Transverse colon (tissue), 4 donors: ENCODE results near the gene SEC14L2. TPM values are rescaled to one million over a fixed set of nuclear protein-coding genes. Genes with fewer than 3 reads are reported as not detected.

Experiments used
- DNase-seq: peaks from one replicate; pipeline ENCODE4 v3.0.0-alpha.2; 2019
- H3K27ac ChIP-seq, 4 donors: fragments of 200-600 bp; sonication (generic); 2 replicates each; pipeline ENCODE4 v1.5.1; 2016 to 2018; ENCODE audit warnings: inconsistent platforms in 4 of 4
- H3K27me3 ChIP-seq: fragments of 200-600 bp; sonication (generic); 2 replicates; pipeline ENCODE4 v1.5.1; 2017; ENCODE audit warnings: inconsistent platforms
- H3K36me3 ChIP-seq, 4 donors: fragments of 200-600 bp; sonication (generic); 2 replicates each; pipeline ENCODE4 v1.5.1; 2017 to 2019; ENCODE audit warnings: inconsistent platforms in 4 of 4
- H3K4me1 ChIP-seq, 4 donors: fragments of 200-600 bp; sonication (generic); 2 replicates each; pipeline ENCODE4 v1.5.1; 2017 to 2020; ENCODE audit warnings: inconsistent platforms in 4 of 4
- H3K4me3 ChIP-seq, 4 donors: fragments of 200-600 bp; sonication (generic); 1 replicate in 1 of 4; 2 replicates in 3 of 4; pipeline versions ENCODE4 v1.5.1 to v1.6.1; 2017 to 2019; ENCODE audit warnings: inconsistent platforms in 4 of 4
- H3K9me3 ChIP-seq, 2 donors: fragments of 200-600 bp; sonication (generic); 2 replicates each; pipeline ENCODE4 v1.5.1; 2017 to 2019; ENCODE audit warnings: inconsistent platforms in 2 of 2
- CTCF ChIP-seq, 5 experiments: fragments of 200-600 bp in 3 of 5; fragments of 450-650 bp in 2 of 5; sonication (generic) in 3 of 5; IDR thresholded peaks; 1 replicate in 2 of 5; 2 replicates in 3 of 5; pipeline ENCODE4 v1.5.1; 2016 to 2017; ENCODE audit warnings: antibody characterized with exemption in 5 of 5, inconsistent platforms in 3 of 5, mild to moderate bottlenecking in 2 of 5, moderate library complexity in 1 of 5
- EP300 ChIP-seq: sonication (generic); formaldehyde crosslinking; IDR thresholded peaks from one replicate; pipeline ENCODE4 v1.6.1; 2017; ENCODE audit warnings: antibody characterized with exemption, low read depth
- POLR2A ChIP-seq: fragments of 450-650 bp; IDR thresholded peaks from one replicate; pipeline ENCODE4 v1.6.1; 2016; ENCODE audit warnings: antibody characterized with exemption, mild to moderate bottlenecking, moderate library complexity
- POLR2AphosphoS5 ChIP-seq, 3 donors: sonication (generic); formaldehyde crosslinking; IDR thresholded peaks; one replicate each; pipeline ENCODE4 v1.6.1; 2016; ENCODE audit warnings: antibody characterized with exemption in 3 of 3
- WGBS, 2 donors: methylation state at CpG; one replicate each; pipeline ENCODE4 v1.1.5; 2018; ENCODE audit warnings: low coverage in 1 of 2; 5-methylcytosine and 5-hydroxymethylcytosine counted together
- in situ Hi-C, 4 donors: fragments of 200-750 bp; cut with MboI; loops; one replicate each; pipeline versions ENCODE4 v1.15.0 to v1.15.1; 2017; ENCODE audit warnings: low sequenced_read_pairs in 3 of 4, low pct_ligation_motif_present in 1 of 4, low pct_unique_long_range_greater_than_20kb in 1 of 4
- intact Hi-C: fragments of 100-400 bp; cut with DNase I; formaldehyde crosslinking; loops from one replicate; pipeline ENCODE4 v1.15.1; 2023; ENCODE audit warnings: low total_unique reads
- total RNA-seq, 4 donors: library from RNA; depleted of rRNA; stranded (reverse); fragments of >200 nt; gene quantifications; one replicate each; pipeline ENCODE4 v1.1.0, GENCODE V29; 2016

The SEC14L2 gene
- total RNA-seq, 4 donors from 2014 or later = 2.2 to 5.5 (median 4.5) TPM; not detected in 1

DNA sequence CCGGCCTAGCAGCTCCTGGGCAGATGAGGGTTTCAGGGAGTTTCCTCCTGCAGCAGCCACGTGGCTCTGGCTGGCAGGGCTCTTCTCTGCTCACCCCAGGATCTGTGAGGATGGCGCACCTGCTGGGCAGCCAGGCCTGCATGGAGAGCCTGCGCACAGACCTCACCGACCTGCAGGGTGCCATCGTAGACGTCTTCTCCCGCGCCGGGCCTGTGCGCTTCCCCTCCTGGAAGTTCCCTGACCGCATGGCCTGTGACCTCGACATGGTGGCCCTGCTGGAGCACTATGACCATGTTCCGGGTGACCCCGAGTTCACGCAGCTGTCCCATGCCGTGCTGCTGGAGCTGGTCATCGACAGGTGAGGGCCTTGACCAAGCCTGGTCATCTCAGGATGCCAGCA is 30.9 kb upstream of the SEC14L2 start:
- no peak for TF ChIP-seq POLR2AphosphoS5 (IDR thresholded peaks at IDR 0.05)
- no peak for TF ChIP-seq EP300
- TF ChIP-seq POLR2A = no peak
- no peak for TF ChIP-seq CTCF (IDR thresholded peaks at IDR 0.05)
- DNase-seq = no peak
- H3K27ac ChIP-seq = no peak overlapping the region
- H3K9me3 ChIP-seq = no peaks in the 10 kb centered on the region
- no peaks in the 10 kb centered on the region for H3K4me1 ChIP-seq
- in situ Hi-C loops (loop anchor here in 1 of 4 donors (25.0 kb wide), 1 partner anchor 254 kb away; no protein-coding TSS in a partner anchor), intact Hi-C loops (no loop called here)
- H3K36me3 ChIP-seq = no peaks in the 10 kb centered on the region
- H3K4me3 ChIP-seq = no peak overlapping the region
- no peaks in the 10 kb centered on the region for H3K27me3 ChIP-seq
- 98% methylated on average over 15 of the region's 18 CpGs; no CpG with 5 or more reads in 1 of the 2 donors for WGBS, 2 donors

DNA sequence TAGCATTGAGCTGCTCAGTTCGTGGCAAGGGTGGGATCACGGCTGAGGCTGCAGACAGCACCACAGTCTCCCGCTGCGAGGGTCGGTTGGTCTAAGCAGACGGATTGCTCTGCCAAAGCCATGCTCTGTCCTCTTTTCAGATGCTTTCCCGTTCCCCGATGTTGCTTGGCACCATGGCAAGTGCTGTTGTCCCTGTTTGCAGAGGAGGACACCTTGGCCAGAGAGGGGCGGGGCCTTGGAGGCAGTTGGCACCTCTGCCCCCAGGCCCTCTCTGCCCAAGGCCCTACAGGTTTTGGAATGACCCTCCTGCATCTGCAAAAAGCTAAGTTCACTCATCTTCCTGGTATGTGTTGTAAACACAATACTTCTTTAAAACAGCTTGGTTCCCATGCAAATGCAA is 28.4 kb upstream of the SEC14L2 start:
- no peak overlapping the region for H3K27ac ChIP-seq
- DNase-seq = no peak
- H3K27me3 ChIP-seq = no peaks in the 10 kb centered on the region
- H3K36me3 ChIP-seq = no peaks in the 10 kb centered on the region
- intact Hi-C loops = no loop called here
- H3K4me1 ChIP-seq = no peaks in the 10 kb centered on the region
- TF ChIP-seq POLR2AphosphoS5 (IDR thresholded peaks at IDR 0.05) (no peak), CTCF (IDR thresholded peaks at IDR 0.05) (no peak), EP300 (no peak), POLR2A (no peak)
- in situ Hi-C loops = loop anchor here in 1 of 4 donors (25.0 kb wide), 1 partner anchor 256 kb away; no protein-coding TSS in a partner anchor
- no peak overlapping the region for H3K4me3 ChIP-seq
- H3K9me3 ChIP-seq = no peaks in the 10 kb centered on the region
- 92% methylated on average over 9 of the region's 9 CpGs; no CpG with 5 or more reads in 1 of the 2 donors for WGBS, 2 donors

DNA sequence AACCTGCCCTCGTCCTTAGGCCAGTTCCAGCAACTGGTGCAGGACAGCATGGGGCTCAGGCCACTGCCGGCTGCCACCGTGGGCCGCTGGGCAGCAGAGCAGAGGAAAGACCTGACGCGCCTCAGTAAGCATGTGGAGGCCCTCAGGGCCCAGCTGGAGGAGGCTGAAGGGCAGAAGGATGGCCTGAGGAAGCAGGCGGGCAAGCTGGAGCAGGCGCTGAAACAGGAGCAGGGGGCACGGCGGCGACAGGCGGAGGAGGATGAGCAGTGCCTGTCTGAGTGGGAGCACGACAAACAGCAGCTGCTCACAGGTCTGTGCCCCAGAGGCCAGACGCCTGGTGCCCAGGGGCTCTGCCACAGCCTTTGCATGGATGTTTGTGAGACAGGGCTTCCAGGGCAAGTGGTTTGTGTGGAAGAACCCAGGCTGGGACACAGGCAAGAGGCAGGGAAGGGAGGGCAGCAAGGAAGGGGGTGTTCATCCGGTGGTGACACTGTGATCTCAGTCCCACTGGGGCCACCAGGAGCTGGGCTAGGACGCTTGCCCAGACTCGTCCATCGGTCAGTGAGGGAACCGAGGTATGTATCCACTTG is 26.1 kb upstream of the SEC14L2 start:
- H3K4me3 ChIP-seq = no peak overlapping the region
- 77 to 91% methylated on average over 5 to 19 of the region's 19 CpGs for WGBS, 2 donors
- no peaks in the 10 kb centered on the region for H3K36me3 ChIP-seq
- TF ChIP-seq POLR2A = no peak
- no peak for DNase-seq
- in situ Hi-C loops (loop anchor here in 1 of 4 donors (25.0 kb wide), 1 partner anchor 258 kb away; no protein-coding TSS in a partner anchor), intact Hi-C loops (no loop called here)
- no peak overlapping the region for H3K27ac ChIP-seq
- H3K27me3 ChIP-seq = no peaks in the 10 kb centered on the region
- no peaks in the 10 kb centered on the region for H3K9me3 ChIP-seq
- no peaks in the 10 kb centered on the region for H3K4me1 ChIP-seq

GRCh38 chr22:30371321-30371720 is 25.5 kb upstream of the SEC14L2 start:
- no peak for DNase-seq
- intact Hi-C loops (no loop called here), in situ Hi-C loops (loop anchor here in 1 of 4 donors (25.0 kb wide), 1 partner anchor 259 kb away; no protein-coding TSS in a partner anchor)
- Histone ChIP-seq H3K27ac (no peak overlapping the region), H3K4me3 (no peak overlapping the region), H3K27me3 (no peaks in the 10 kb centered on the region), H3K36me3 (no peaks in the 10 kb centered on the region), H3K4me1 (no peaks in the 10 kb centered on the region), H3K9me3 (no peaks in the 10 kb centered on the region)
- TF ChIP-seq CTCF (IDR thresholded peaks at IDR 0.05) = no peak
- no peak for TF ChIP-seq POLR2AphosphoS5 (IDR thresholded peaks at IDR 0.05)
- no peak for TF ChIP-seq EP300
- TF ChIP-seq POLR2A = no peak
- 91% methylated on average over 9 of the region's 9 CpGs; no CpG with 5 or more reads in 1 of the 2 donors for WGBS, 2 donors

DNA sequence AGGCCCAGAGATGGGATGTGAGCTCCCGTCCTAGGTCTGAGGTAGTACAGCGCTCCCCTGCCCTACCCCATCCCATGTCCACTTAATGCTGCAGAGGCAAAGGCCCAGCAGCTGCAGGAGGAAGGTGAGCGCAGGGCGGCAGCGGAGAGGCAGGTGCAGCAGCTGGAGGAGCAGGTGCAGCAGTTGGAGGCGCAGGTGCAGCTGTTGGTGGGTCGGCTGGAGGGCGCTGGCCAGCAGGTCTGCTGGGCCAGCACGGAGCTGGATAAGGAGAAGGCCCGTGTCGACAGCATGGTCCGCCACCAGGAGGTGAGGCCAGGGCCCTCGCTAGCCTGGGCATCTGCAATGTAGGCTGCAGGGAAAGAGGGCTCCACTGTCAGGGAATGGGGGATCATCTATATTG is 24.8 kb upstream of the SEC14L2 start:
- DNase-seq = no peak
- TF ChIP-seq CTCF (IDR thresholded peaks at IDR 0.05) (no peak), EP300 (no peak), POLR2AphosphoS5 (IDR thresholded peaks at IDR 0.05) (no peak), POLR2A (no peak)
- Histone ChIP-seq H3K27ac (no peak overlapping the region), H3K36me3 (no peaks in the 10 kb centered on the region), H3K4me3 (no peak overlapping the region), H3K9me3 (no peaks in the 10 kb centered on the region), H3K4me1 (no peaks in the 10 kb centered on the region), H3K27me3 (no peaks in the 10 kb centered on the region)
- intact Hi-C loops = no loop called here
- in situ Hi-C loops = loop anchor here in 1 of 4 donors (25.0 kb wide), 1 partner anchor 260 kb away; no protein-coding TSS in a partner anchor
- WGBS, 2 donors = 65 to 75% methylated on average over 4 to 13 of the region's 13 CpGs
